ENCODE data around the gene SEPTIN7.

SEPTIN7 gene

GRCh38 chr7:35846816-35847412 lies 46.1 kb downstream of the SEPTIN7 start:
- H2AK5ac ChIP-seq (ENCODE audit: low read length, severe bottlenecking), result no peak overlapping the region
- H3K27me3 ChIP-seq (ENCODE audit: control insufficient read depth in 1 of 2, insufficient read depth in 1 of 2, low read length in 2 of 2), result no peaks in the 10 kb centered on the region
- H3K36me3 ChIP-seq (ENCODE audit: control insufficient read depth in 1 of 2, insufficient read depth in 2 of 2, low read depth in 1 of 2, low read length in 2 of 2), result peaks cover 7 to 55% of the 10 kb centered on the region in 2 experiments
- H4K91ac ChIP-seq (ENCODE audit: low read length), result no peak overlapping the region
- H3K27ac ChIP-seq (ENCODE audit: low read length, poor library complexity, severe bottlenecking), result no peak overlapping the region
- H2AFZ ChIP-seq (ENCODE audit: low read depth, low read length), result no peak overlapping the region
- H3K4me1 ChIP-seq (ENCODE audit: control insufficient read depth, insufficient read depth, low read depth, low read length), result peaks cover 6% of the 10 kb centered on the region
- H2BK15ac ChIP-seq (ENCODE audit: low read depth, poor library complexity, severe bottlenecking), result no peak overlapping the region
- H2BK120ac ChIP-seq (ENCODE audit: low read depth, low read length), result no peak overlapping the region
- peak overlapping the region; percentile 69 for H4K8ac ChIP-seq (ENCODE audit: low read length)
- H3K23ac ChIP-seq (ENCODE audit: low read length in 2 of 2), result no peak overlapping the region
- DNase-seq, result no peak
- no peak overlapping the region for H3K9ac ChIP-seq (ENCODE audit: low read length)
- 95% methylated on average over 11 of the region's 11 CpGs for WGBS
- no peak overlapping the region for H2BK5ac ChIP-seq (ENCODE audit: low read depth, low read length, poor library complexity, severe bottlenecking)
- H2BK12ac ChIP-seq (ENCODE audit: low read length in 2 of 2), result no peak overlapping the region
- H3K9me3 ChIP-seq (ENCODE audit: control insufficient read depth, low read length), result no peaks in the 10 kb centered on the region
- H3K4me2 ChIP-seq (ENCODE audit: low read length, poor library complexity, severe bottlenecking), result no peak overlapping the region
- no peak overlapping the region for H3K4ac ChIP-seq (ENCODE audit: low read depth in 1 of 2, low read length in 2 of 2)
- no peak overlapping the region for H3K14ac ChIP-seq (ENCODE audit: low read length in 2 of 2)
- H3K4me3 ChIP-seq (ENCODE audit: insufficient read depth in 1 of 2, low read depth in 1 of 2, low read length in 2 of 2), result no peak overlapping the region
- peaks cover 9% of the 10 kb centered on the region for H3K79me1 ChIP-seq (replicated peaks; ENCODE audit: low read length, poor library complexity, severe bottlenecking)
- H3K18ac ChIP-seq (ENCODE audit: low read depth in 1 of 2, low read length in 2 of 2), result no peak overlapping the region

- Histone ChIP-seq H2AK5ac (ENCODE audit: low read length, severe bottlenecking) (no peak overlapping the region), H3K36me3 (ENCODE audit: control insufficient read depth in 1 of 2, insufficient read depth in 2 of 2, low read depth in 1 of 2, low read length in 2 of 2) (peaks cover 11 to 52% of the 10 kb centered on the region in 2 experiments), H2BK120ac (ENCODE audit: low read depth, low read length) (no peak overlapping the region), H3K27ac (ENCODE audit: low read length, poor library complexity, severe bottlenecking) (no peak overlapping the region), H2AFZ (ENCODE audit: low read depth, low read length) (no peak overlapping the region), H4K91ac (ENCODE audit: low read length) (no peak overlapping the region), H4K8ac (ENCODE audit: low read length) (no peak overlapping the region), H3K9ac (ENCODE audit: low read length) (no peak overlapping the region), H3K14ac (ENCODE audit: low read length in 2 of 2) (no peak overlapping the region), H3K9me3 (ENCODE audit: control insufficient read depth, low read length) (no peaks in the 10 kb centered on the region), H2BK15ac (ENCODE audit: low read depth, poor library complexity, severe bottlenecking) (no peak overlapping the region), H3K4me2 (ENCODE audit: low read length, poor library complexity, severe bottlenecking) (no peak overlapping the region), H3K79me1 (replicated peaks; ENCODE audit: low read length, poor library complexity, severe bottlenecking) (peaks cover 7% of the 10 kb centered on the region), H3K27me3 (ENCODE audit: control insufficient read depth in 1 of 2, insufficient read depth in 1 of 2, low read length in 2 of 2) (no peaks in the 10 kb centered on the region), H2BK5ac (ENCODE audit: low read depth, low read length, poor library complexity, severe bottlenecking) (no peak overlapping the region), H3K23ac (ENCODE audit: low read length in 2 of 2) (no peak overlapping the region), H3K4ac (ENCODE audit: low read depth in 1 of 2, low read length in 2 of 2) (no peak overlapping the region), H3K18ac (ENCODE audit: low read depth in 1 of 2, low read length in 2 of 2) (no peak overlapping the region), H3K4me1 (ENCODE audit: control insufficient read depth, insufficient read depth, low read depth, low read length) (peaks cover 6% of the 10 kb centered on the region), H3K4me3 (ENCODE audit: insufficient read depth in 1 of 2, low read depth in 1 of 2, low read length in 2 of 2) (no peak overlapping the region), H2BK12ac (ENCODE audit: low read length in 2 of 2) (no peak overlapping the region)
- 55% methylated on average over 2 of the region's 2 CpGs for WGBS
- DNase-seq, result no peak
Observed at GRCh38 chr7:35848725-35849124, 47.9 kb downstream of the SEPTIN7 start.

GRCh38 chr7:35849158-35849831 lies 48.4 kb downstream of the SEPTIN7 start:
- no peak overlapping the region for H3K4me3 ChIP-seq (ENCODE audit: insufficient read depth in 1 of 2, low read depth in 1 of 2, low read length in 2 of 2)
- H2BK120ac ChIP-seq (ENCODE audit: low read depth, low read length), result no peak overlapping the region
- peaks cover 7% of the 10 kb centered on the region for H3K79me1 ChIP-seq (replicated peaks; ENCODE audit: low read length, poor library complexity, severe bottlenecking)
- no peak overlapping the region for H3K23ac ChIP-seq (ENCODE audit: low read length in 2 of 2)
- H2AFZ ChIP-seq (ENCODE audit: low read depth, low read length), result no peak overlapping the region
- H3K4ac ChIP-seq (ENCODE audit: low read depth in 1 of 2, low read length in 2 of 2), result no peak overlapping the region
- H4K91ac ChIP-seq (ENCODE audit: low read length), result no peak overlapping the region
- H3K9ac ChIP-seq (ENCODE audit: low read length), result no peak overlapping the region
- no peak for DNase-seq
- no peak overlapping the region for H3K14ac ChIP-seq (ENCODE audit: low read length in 2 of 2)
- H3K27me3 ChIP-seq (ENCODE audit: control insufficient read depth in 1 of 2, insufficient read depth in 1 of 2, low read length in 2 of 2), result no peaks in the 10 kb centered on the region
- H3K18ac ChIP-seq (ENCODE audit: low read depth in 1 of 2, low read length in 2 of 2), result no peak overlapping the region
- H2BK5ac ChIP-seq (ENCODE audit: low read depth, low read length, poor library complexity, severe bottlenecking), result no peak overlapping the region
- H2AK5ac ChIP-seq (ENCODE audit: low read length, severe bottlenecking), result no peak overlapping the region
- no peak overlapping the region for H3K27ac ChIP-seq (ENCODE audit: low read length, poor library complexity, severe bottlenecking)
- no peak overlapping the region for H4K8ac ChIP-seq (ENCODE audit: low read length)
- no peaks in the 10 kb centered on the region for H3K9me3 ChIP-seq (ENCODE audit: control insufficient read depth, low read length)
- no peak overlapping the region for H2BK12ac ChIP-seq (ENCODE audit: low read length in 2 of 2)
- H2BK15ac ChIP-seq (ENCODE audit: low read depth, poor library complexity, severe bottlenecking), result no peak overlapping the region
- H3K36me3 ChIP-seq (ENCODE audit: control insufficient read depth in 1 of 2, insufficient read depth in 2 of 2, low read depth in 1 of 2, low read length in 2 of 2), result peaks cover 11 to 48% of the 10 kb centered on the region in 2 experiments
- H3K4me2 ChIP-seq (ENCODE audit: low read length, poor library complexity, severe bottlenecking), result no peak overlapping the region
- 81% methylated on average over 6 of the region's 7 CpGs for WGBS
- H3K4me1 ChIP-seq (ENCODE audit: control insufficient read depth, insufficient read depth, low read depth, low read length), result peaks cover 6% of the 10 kb centered on the region

- Histone ChIP-seq H2BK12ac (ENCODE audit: low read length in 2 of 2) (no peak overlapping the region), H3K23ac (ENCODE audit: low read length in 2 of 2) (no peak overlapping the region), H3K4me2 (ENCODE audit: low read length, poor library complexity, severe bottlenecking) (no peak overlapping the region), H3K18ac (ENCODE audit: low read depth in 1 of 2, low read length in 2 of 2) (no peak overlapping the region), H3K36me3 (ENCODE audit: control insufficient read depth in 1 of 2, insufficient read depth in 2 of 2, low read depth in 1 of 2, low read length in 2 of 2) (peaks cover 11 to 41% of the 10 kb centered on the region in 2 experiments), H3K14ac (ENCODE audit: low read length in 2 of 2) (no peak overlapping the region), H3K4me3 (ENCODE audit: insufficient read depth in 1 of 2, low read depth in 1 of 2, low read length in 2 of 2) (no peak overlapping the region), H3K9ac (ENCODE audit: low read length) (no peak overlapping the region), H2BK5ac (ENCODE audit: low read depth, low read length, poor library complexity, severe bottlenecking) (no peak overlapping the region), H3K9me3 (ENCODE audit: control insufficient read depth, low read length) (no peaks in the 10 kb centered on the region), H2AK5ac (ENCODE audit: low read length, severe bottlenecking) (no peak overlapping the region), H3K4ac (ENCODE audit: low read depth in 1 of 2, low read length in 2 of 2) (no peak overlapping the region), H2AFZ (ENCODE audit: low read depth, low read length) (no peak overlapping the region), H3K27me3 (ENCODE audit: control insufficient read depth in 1 of 2, insufficient read depth in 1 of 2, low read length in 2 of 2) (no peaks in the 10 kb centered on the region), H2BK120ac (ENCODE audit: low read depth, low read length) (no peak overlapping the region), H3K27ac (ENCODE audit: low read length, poor library complexity, severe bottlenecking) (no peak overlapping the region), H2BK15ac (ENCODE audit: low read depth, poor library complexity, severe bottlenecking) (no peak overlapping the region), H3K79me1 (replicated peaks; ENCODE audit: low read length, poor library complexity, severe bottlenecking) (peaks cover 9% of the 10 kb centered on the region), H4K91ac (ENCODE audit: low read length) (no peak overlapping the region), H3K4me1 (ENCODE audit: control insufficient read depth, insufficient read depth, low read depth, low read length) (peaks cover 6% of the 10 kb centered on the region), H4K8ac (ENCODE audit: low read length) (no peak overlapping the region)
- no peak for DNase-seq
Observed at GRCh38 chr7:35849954-35850353, 49.1 kb downstream of the SEPTIN7 start.
